Left ventricle myocardium inferior (tissue), 1 donor: ENCODE results near the gene PAK6. TPM values are rescaled to one million over a fixed set of nuclear protein-coding genes. Genes with fewer than 3 reads are reported as not detected.

Source experiments
- DNase-seq: peaks from one replicate; pipeline ENCODE4 v3.0.0-alpha.2; 2020
- H3K27ac ChIP-seq: fragments of 200-600 bp; replicated peaks from 2 replicates; pipeline ENCODE4 v1.8.0; 2021
- H3K27me3 ChIP-seq: fragments of 200-600 bp; 2 replicates; pipeline ENCODE4 v1.8.0; 2021; ENCODE audit warnings: low read depth
- H3K36me3 ChIP-seq: fragments of 200-600 bp; 2 replicates; pipeline ENCODE4 v1.8.0; 2021
- H3K4me1 ChIP-seq: fragments of 200-600 bp; 2 replicates; pipeline ENCODE4 v1.8.0; 2021
- H3K4me3 ChIP-seq: fragments of 200-600 bp; 2 replicates; pipeline ENCODE4 v1.8.0; 2021; ENCODE audit warnings: mild to moderate bottlenecking, moderate library complexity
- H3K9me3 ChIP-seq: fragments of 200-600 bp; replicated peaks from 2 replicates; pipeline ENCODE4 v1.8.0; 2021
- intact Hi-C: fragments of 100-400 bp; cut with micrococcal nuclease; formaldehyde crosslinking; loops from one replicate; pipeline ENCODE4 v1.11.0; 2022
- total RNA-seq: library from RNA; stranded (reverse); fragmentation: NEBNext Ultra II Directional; extraction: Animal tissue kit (Norgen Biotek cat#: 25700); gene quantifications from one replicate; pipeline ENCODE4 v1.2.1, GENCODE V29; 2021
- TF ChIP-seq, protein P1 (sequence below): fragments of 200-600 bp; IDR thresholded peaks from 2 replicates; pipeline ENCODE4 v1.8.0; 2021; ENCODE audit warnings: antibody characterized with exemption, mild to moderate bottlenecking, borderline replicate concordance
- donor health status: DM: no; HTN: yes; CAD: no; lungs with severe emphysema.

The PAK6 gene
- total RNA-seq, 1 donor from 2014 or later: 8.2 TPM

DNA sequence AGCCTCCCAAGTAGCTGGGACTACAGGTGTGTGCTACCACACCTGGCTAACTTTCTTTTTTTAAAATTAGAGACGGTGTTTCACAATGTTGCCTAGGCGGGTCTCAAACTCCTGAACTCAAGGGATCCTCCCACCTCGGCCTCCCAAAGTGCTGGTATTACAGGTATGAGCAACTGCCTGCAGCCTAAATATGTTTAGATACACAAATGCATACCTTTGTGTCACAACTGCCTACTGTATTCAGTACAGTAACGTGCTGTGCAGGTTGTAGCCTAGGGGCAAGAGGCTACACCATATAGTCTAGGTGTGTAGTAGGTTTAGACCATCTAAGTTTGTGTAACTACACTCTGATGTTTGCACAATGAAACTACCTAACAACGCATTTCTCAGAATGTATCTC lies 9.5 kb upstream of the PAK6 start:
- TF ChIP-seq, protein P1, sequence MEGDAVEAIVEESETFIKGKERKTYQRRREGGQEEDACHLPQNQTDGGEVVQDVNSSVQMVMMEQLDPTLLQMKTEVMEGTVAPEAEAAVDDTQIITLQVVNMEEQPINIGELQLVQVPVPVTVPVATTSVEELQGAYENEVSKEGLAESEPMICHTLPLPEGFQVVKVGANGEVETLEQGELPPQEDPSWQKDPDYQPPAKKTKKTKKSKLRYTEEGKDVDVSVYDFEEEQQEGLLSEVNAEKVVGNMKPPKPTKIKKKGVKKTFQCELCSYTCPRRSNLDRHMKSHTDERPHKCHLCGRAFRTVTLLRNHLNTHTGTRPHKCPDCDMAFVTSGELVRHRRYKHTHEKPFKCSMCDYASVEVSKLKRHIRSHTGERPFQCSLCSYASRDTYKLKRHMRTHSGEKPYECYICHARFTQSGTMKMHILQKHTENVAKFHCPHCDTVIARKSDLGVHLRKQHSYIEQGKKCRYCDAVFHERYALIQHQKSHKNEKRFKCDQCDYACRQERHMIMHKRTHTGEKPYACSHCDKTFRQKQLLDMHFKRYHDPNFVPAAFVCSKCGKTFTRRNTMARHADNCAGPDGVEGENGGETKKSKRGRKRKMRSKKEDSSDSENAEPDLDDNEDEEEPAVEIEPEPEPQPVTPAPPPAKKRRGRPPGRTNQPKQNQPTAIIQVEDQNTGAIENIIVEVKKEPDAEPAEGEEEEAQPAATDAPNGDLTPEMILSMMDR: no peak
- Histone ChIP-seq H3K27me3 (no peaks in the 10 kb centered on the region), H3K27ac (no peak overlapping the region), H3K9me3 (no peaks in the 10 kb centered on the region), H3K4me3 (no peak overlapping the region), H3K36me3 (no peaks in the 10 kb centered on the region), H3K4me1 (no peaks in the 10 kb centered on the region)
- intact Hi-C loops: no loop called here
- DNase-seq: no peak

- intact Hi-C loops: no loop called here
Observed at GRCh38 chr15:40229956-40230355, 8.9 kb upstream of the PAK6 start.

GRCh38 chr15:40232625-40233070 lies 6.2 kb upstream of the PAK6 start:
- Histone ChIP-seq H3K27me3 (no peaks in the 10 kb centered on the region), H3K36me3 (no peaks in the 10 kb centered on the region), H3K27ac (no peak overlapping the region), H3K4me3 (no peak overlapping the region), H3K9me3 (no peaks in the 10 kb centered on the region), H3K4me1 (no peaks in the 10 kb centered on the region)
- TF ChIP-seq, protein P1: no peak
- intact Hi-C loops: no loop called here
- DNase-seq: no peak

More at GRCh38 chr15:40229956-40230355, 8.9 kb upstream of the PAK6 start:
- H3K27me3 ChIP-seq: no peaks in the 10 kb centered on the region
- TF ChIP-seq, protein P1: no peak
- H3K4me1 ChIP-seq: no peaks in the 10 kb centered on the region
- DNase-seq: no peak
- no peak overlapping the region for H3K4me3 ChIP-seq
- H3K9me3 ChIP-seq: no peaks in the 10 kb centered on the region
- no peak overlapping the region for H3K27ac ChIP-seq
- no peaks in the 10 kb centered on the region for H3K36me3 ChIP-seq

DNA sequence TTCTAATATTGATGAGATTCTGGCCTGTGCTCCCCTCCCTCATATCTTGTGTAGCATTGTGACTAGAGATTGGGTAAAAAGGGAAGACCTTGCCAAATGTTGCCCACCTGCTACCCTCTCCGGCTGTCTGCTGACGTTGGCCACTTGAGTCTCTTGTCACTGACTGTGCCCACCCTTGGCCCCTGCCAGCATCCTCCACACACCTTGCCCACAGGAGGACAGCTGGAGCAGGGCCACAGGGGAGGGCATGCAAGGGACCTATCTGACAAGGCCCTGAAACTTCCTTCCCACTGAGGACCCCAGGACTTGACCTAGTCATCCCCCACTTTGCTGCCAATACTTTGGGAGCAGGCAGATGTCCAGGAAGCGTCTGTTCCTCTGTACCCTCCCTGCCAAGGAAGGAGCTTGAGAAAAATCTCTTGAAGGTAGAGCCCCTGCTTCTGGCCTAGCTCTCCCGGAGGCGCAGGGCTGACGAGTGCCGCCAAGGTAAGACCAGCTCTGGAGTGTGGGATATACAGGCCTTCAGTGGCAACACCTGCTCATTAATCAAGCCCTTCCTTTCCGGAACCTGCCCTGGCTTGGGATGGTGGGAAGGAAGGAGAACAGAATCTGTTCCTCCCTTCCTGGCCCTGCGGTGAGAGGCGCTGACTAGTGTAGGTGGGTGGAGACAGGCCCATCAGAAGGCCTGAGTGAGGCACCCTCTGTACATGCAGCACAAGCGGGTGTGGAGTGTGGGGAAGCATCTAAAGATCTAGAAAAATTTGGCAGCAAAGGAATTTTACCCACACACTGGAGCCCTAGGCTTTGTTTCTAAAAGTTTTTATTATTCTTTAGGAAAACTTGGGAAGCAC lies 4.9 kb upstream of the PAK6 start:
- Histone ChIP-seq H3K36me3 (no peaks in the 10 kb centered on the region), H3K4me1 (peaks cover 5% of the 10 kb centered on the region), H3K27ac (no peak overlapping the region), H3K4me3 (no peak overlapping the region), H3K27me3 (peaks cover 12% of the 10 kb centered on the region), H3K9me3 (no peaks in the 10 kb centered on the region)
- intact Hi-C loops: no loop called here
- no peak for DNase-seq
- TF ChIP-seq, protein P1: no peak

DNA sequence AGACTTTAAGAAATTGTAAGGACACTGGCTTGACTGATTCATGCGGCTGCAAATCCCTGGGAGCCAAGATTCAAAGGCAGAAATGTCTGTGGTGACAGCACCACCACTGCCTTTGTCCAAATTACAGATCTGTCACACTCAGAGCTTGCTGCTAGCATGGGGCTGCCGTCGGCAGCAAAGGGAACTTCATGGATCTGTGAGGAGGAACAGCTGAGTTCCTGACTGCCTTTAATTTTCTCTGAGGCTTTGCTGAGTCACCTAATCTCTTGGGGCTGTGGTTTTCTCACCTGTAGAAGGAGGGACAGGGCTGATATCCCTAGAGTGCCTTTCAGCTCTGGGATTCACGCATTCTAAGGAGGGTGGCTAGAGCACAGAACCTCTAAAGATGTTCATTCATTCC lies 4.1 kb upstream of the PAK6 start:
- DNase-seq: no peak
- Histone ChIP-seq H3K4me3 (no peak overlapping the region), H3K4me1 (peaks cover 11% of the 10 kb centered on the region), H3K27me3 (peaks cover 21% of the 10 kb centered on the region), H3K9me3 (no peaks in the 10 kb centered on the region), H3K36me3 (no peaks in the 10 kb centered on the region), H3K27ac (peak overlapping the region; percentile 36)
- TF ChIP-seq, protein P1: no peak
- intact Hi-C loops: no loop called here
